ENCODE results near the gene STAM.

The STAM gene

GRCh38 chr10:17645621-17646345 lies 1.8 kb downstream of the STAM start:
- in situ Hi-C loops (cut with MboI; ENCODE audit: low sequenced_read_pairs), result no loop called here

DNA sequence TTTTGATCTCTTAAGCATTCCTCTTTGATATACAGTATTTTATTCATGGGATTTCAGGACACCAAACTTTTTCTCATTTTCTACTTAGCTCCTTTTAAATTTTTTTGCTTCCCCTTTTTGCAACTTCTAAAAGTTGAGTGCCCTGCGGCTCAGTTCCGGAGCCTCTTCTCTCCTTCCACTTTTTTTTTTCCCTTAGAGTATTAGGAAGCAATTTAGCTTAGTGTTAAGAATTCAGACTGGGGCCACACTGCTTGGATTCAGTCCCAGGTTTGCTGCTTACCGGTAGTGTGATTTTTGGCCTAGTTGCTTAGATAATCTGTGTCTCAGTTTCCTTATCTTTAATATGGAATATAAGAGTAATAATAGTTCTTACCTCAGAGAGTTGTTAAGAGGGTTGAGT lies 3.4 kb downstream of the STAM start:
- in situ Hi-C loops (cut with MboI; ENCODE audit: low sequenced_read_pairs), result no loop called here

GRCh38 chr10:17648243-17649035 lies 4.5 kb downstream of the STAM start:
- in situ Hi-C loops (cut with MboI; ENCODE audit: low sequenced_read_pairs), result no loop called here

DNA sequence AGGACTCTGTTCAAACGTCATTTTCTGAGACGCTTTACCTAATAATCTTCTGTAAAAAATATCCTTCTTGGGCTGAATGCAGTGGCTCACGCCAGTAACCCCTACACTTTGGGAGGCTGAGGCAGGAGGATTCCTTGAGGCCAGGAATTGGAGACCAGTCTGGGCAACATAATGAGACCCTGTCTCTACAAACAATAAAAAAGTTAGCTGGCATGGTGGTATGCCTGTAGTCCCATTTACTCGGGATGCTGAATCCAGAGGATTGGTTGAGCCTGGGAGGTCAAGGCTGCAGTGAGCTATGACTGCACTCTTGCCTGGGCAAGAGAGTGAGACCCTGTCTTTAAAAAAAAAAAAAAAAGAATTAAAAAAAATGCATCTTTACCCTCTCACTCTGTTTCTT lies 5.1 kb downstream of the STAM start:
- in situ Hi-C loops (cut with MboI; ENCODE audit: low sequenced_read_pairs), result no loop called here

GRCh38 chr10:17649836-17650235 lies 5.9 kb downstream of the STAM start:
- in situ Hi-C loops (cut with MboI; ENCODE audit: low sequenced_read_pairs), result no loop called here

GRCh38 chr10:17650416-17650815 lies 6.5 kb downstream of the STAM start:
- in situ Hi-C loops (cut with MboI; ENCODE audit: low sequenced_read_pairs), result no loop called here

- in situ Hi-C loops (cut with MboI; ENCODE audit: low sequenced_read_pairs), result no loop called here
Measured at GRCh38 chr10:17651896-17652295, 7.9 kb downstream of the STAM start.

DNA sequence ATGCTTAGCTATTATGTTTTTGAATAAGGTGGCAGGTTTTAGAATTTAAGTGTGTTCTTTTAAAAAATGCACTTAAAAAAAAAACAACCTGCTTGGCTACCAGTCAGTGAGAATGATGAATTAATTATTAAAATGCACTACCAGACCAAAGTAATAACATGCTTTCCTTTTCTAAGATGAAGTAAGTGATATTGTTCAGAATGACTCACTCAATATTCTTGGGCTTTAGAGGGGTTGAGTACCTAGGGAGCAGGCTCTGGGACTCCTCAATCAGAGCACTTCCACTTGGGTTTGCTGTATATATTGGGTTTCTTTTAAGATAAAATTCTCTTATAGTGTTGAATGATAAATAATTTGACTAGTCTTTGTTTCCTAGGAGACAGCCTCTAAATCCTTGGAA lies 8.6 kb downstream of the STAM start:
- in situ Hi-C loops (cut with MboI; ENCODE audit: low sequenced_read_pairs), result no loop called here

- in situ Hi-C loops (cut with MboI; ENCODE audit: low sequenced_read_pairs), result no loop called here
Measured at GRCh38 chr10:17655009-17655408, 11.1 kb downstream of the STAM start.

- in situ Hi-C loops (cut with MboI; ENCODE audit: low sequenced_read_pairs), result no loop called here
Measured at GRCh38 chr10:17655567-17656146, 11.7 kb downstream of the STAM start.

GRCh38 chr10:17657103-17657500 lies 13.2 kb downstream of the STAM start:
- in situ Hi-C loops (cut with MboI; ENCODE audit: low sequenced_read_pairs), result no loop called here

DNA sequence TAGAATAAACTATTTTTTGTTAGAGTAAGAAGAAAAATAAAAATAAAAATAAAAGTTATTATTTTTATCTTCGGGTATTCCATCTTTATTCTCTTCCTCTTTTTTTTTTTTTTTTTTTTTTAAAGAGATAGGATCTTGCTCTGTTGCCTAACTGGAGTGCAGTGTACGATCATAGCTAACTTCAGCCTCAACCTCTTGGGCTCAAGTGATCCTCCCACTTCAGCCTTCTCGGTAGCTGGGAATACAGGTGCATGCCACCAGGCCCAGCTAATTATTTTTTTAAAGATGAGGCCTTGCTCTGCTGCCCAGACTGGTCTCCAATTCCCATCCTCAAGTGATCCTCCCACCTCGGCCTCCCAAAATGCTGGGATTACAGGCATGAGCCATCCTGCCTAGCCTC lies 15.4 kb downstream of the STAM start:
- in situ Hi-C loops (cut with MboI; ENCODE audit: low sequenced_read_pairs), result no loop called here

- in situ Hi-C loops (cut with MboI; ENCODE audit: low sequenced_read_pairs), result no loop called here
Measured at GRCh38 chr10:17660921-17661320, 17.0 kb downstream of the STAM start.

DNA sequence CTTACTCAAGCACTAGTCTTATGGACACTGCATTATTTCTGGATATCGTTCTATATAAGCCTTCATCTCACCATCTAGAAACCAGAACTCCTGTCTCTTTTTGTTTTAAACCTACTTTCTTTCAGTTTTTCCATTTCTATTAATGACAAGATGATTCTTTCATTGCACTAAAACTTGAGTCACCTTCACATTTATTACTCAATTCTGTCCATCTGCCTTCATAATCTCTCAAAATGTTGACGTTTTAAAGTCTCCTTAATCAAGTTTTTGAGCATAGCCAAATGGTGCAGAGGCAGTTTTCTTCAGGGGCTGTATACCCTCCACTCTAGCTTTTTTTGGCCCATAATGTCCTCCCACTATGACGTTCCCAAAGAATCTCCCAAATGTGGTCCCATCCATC lies 17.6 kb downstream of the STAM start:
- in situ Hi-C loops (cut with MboI; ENCODE audit: low sequenced_read_pairs), result no loop called here

GRCh38 chr10:17662193-17663138 lies 18.5 kb downstream of the STAM start:
- in situ Hi-C loops (cut with MboI; ENCODE audit: low sequenced_read_pairs), result no loop called here

DNA sequence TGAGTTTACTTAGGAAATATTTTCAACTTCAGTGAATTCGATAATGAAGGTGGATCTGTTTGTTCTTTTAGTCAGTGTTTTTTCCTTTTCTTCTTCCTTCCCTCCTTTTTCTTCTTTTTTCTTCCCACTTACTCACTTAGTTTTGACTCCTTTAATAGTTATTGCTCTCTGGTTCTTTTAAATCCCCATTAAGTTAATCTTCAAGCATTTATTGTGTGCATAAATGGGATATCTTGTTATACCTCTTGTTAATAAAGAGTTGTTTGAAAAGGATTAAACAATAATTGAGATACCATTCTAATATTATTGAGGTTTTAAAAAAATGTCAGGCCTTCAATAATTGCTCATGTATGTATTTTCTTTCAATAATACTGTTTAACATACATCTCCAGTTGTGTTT lies 19.5 kb downstream of the STAM start:
- in situ Hi-C loops (cut with MboI; ENCODE audit: low sequenced_read_pairs), result no loop called here

- in situ Hi-C loops (cut with MboI; ENCODE audit: low sequenced_read_pairs), result no loop called here
Measured at GRCh38 chr10:17665747-17666146, 21.8 kb downstream of the STAM start.

GRCh38 chr10:17668435-17669184 lies 24.7 kb downstream of the STAM start:
- in situ Hi-C loops (cut with MboI; ENCODE audit: low sequenced_read_pairs), result no loop called here

- in situ Hi-C loops (cut with MboI; ENCODE audit: low sequenced_read_pairs), result no loop called here
Measured at GRCh38 chr10:17669185-17669872, 25.4 kb downstream of the STAM start.

DNA sequence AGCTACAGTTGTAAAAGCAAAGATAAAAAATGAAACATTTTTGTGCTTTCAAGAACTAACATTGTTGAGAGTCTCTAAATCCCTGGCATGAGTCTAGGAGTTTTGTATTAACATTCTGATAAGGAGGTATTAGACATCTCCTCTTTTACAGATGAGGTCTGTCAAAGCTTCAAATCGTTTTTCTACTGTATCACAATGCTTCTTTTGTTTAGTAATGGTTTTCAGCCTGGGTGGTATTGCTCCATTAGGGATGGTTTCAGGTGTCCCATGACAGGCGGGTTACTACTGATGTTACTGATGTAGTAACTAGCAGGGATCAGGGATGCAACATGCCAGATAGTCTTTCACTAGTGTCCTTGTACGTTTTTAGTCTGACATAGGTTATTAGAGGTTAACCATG lies 27.4 kb downstream of the STAM start:
- in situ Hi-C loops (cut with MboI; ENCODE audit: low sequenced_read_pairs), result no loop called here

All from HL-60/S4 treated with phorbol 12-myristate 13-acetate at 8.2 ng/mL for 4 days and 3 days (cell line).